GM21447 (cell line): Measurements from ENCODE around the gene INPPL1.

Experiments
- ATAC-seq: cut with Tn5 transposase; IDR thresholded peaks from one replicate; pipeline ENCODE4 v1.9.1; 2021; ENCODE audit not compliant: unreplicated experiment

Gene INPPL1

DNA sequence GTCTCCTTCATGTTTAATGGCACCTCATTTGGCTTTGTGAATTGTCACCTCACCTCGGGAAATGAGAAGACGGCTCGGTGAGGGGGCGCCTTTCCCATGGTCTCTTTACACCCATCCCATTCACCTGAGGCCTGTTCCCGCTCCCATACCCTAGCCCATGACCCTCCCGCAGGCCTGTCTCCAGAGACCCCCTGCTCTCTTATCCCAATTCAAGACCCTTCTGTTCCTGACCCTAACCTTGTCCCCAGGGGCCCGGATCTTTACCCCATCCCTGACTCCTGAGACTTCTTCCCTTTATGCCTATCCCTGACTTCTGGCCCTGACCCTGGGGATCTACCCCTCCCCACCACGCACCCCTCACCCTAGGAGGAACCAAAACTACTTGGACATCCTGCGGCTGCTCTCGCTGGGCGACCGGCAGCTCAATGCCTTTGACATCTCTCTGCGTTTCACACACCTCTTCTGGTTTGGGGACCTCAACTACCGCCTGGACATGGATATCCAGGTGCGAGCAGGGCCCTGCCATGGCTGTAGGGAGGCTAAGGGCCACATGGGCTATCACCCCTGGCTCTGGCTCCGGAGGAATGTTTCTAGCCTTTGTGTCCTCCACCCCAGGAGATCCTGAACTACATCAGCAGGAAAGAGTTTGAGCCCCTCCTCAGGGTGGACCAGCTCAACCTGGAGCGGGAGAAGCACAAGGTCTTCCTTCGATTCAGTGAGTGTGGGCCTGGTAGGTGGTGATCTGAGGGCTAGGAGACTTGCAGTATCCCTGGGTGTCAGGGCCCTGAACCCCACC, 7.9 kb downstream of the INPPL1 start:
- no peak for ATAC-seq

DNA sequence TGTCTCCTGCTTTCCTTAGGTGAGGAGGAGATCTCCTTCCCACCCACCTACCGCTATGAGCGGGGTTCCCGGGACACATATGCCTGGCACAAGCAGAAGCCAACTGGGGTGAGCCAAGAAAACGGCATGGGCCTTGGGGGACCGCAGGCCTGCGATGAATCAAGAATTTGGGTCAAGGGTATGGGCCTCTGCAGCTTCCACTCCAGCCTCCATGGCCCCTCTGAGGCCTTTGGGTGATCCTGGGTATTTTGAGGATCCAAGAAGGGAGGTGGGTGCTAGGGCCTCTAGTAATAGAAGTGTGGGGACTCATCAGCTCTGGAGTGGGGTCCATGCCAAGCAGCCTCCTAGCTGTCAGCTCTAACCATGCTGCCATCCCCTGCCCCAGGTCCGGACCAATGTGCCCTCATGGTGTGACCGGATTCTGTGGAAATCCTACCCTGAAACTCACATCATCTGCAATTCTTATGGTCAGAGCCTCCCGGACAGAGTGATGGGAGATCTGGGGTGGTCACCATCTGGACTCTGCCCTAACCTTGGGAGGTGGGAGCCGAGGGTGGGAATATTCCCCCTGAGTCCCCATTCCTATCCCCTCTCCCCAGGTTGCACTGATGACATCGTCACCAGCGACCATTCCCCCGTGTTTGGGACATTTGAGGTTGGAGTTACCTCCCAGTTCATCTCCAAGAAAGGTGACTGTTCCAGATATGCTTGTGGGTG, 8.6 kb downstream of the INPPL1 start:
- ATAC-seq = no peak

DNA sequence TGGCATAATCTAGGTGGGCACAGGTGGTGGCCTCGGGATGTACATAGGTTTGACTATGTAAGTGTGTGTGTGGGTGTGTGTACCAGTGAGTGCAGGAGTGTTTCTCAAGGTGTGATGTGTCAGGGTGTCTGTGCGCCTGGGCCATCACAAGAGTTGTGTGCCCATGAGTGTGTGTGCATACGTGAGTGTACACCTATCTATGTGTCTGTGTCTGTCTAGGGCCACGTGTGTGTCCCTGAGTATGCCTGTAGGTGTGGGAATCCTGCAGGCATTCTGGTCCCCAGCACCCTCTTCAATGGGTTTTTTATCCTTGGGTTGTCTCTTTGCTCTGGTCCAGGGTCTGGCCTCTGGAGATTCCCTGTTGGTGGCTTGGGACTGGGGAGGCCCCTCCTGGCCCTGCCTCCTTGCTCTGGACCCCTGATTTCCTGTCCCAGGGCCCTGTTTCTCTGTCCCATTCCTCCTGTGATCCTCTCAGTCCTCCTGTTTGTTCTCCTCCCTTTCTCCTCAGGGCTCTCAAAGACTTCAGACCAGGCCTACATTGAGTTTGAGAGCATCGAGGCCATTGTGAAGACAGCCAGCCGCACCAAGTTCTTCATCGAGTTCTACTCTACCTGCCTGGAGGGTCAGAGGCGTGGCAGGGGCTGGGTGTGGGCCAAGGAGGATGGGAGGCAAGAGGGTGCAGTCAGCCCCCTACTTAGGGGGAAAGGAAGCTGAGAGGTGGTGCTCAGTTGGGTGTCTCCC, 9.4 kb downstream of the INPPL1 start:
- ATAC-seq = no peak

DNA sequence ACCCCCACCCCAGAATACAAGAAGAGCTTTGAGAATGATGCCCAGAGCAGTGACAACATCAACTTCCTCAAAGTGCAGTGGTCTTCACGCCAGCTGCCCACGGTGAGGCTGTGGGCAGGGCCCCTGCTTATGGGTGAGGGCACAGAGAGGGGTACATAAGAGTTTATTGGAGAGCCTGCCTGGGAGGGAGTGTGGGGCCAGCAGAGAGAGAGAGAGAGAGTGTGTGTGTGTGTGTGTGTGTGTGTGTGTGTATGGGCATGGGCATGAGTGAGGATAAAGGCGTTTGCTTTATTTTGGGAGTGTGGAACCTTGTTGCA, 9.9 kb downstream of the INPPL1 start:
- ATAC-seq = no peak

DNA sequence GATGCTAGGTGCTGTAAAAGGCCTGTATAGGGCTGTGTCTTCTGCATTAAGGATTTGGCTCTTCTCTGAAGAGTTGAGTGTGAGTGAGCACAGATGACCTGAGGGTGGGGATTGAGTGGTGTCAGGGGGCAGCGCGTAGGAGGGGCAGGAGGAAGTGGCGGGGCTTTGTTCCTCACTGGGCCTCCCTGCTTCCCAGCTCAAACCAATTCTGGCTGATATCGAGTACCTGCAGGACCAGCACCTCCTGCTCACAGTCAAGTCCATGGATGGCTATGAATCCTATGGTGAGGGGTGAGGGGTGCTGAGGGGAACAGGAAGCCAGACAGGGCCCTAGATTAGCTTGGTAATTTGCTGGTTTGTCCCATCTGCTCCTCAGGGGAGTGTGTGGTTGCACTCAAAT, 10.4 kb downstream of the INPPL1 start:
- ATAC-seq = no peak

DNA sequence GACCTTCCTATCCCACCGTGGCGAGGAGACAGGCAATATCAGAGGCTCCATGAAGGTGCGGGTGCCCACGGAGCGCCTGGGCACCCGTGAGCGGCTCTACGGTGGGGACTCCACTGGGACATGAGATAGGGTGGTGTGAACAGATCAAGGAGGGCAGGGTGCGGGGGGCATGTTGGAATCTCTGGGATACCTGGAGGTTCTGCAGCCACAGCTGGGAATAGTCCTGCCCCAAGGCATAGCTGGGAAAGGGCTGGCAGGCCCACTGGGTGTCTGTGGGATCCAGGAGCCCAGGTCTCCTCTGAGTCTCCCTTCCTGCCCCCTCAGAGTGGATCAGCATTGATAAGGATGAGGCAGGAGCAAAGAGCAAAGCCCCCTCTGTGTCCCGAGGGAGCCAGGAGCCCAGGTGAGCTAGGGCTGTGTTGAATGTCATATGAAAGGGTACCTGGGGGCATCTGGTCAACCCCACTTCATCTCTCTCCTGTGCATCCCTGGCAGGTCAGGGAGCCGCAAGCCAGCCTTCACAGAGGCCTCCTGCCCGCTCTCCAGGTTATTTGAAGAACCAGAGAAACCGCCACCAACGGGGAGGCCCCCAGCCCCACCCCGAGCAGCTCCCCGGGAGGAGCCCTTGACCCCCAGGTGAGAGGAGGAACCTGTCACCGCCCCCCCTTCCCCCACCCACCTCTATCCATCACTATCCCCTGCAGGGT, 10.9 kb downstream of the INPPL1 start:
- ATAC-seq = no peak

DNA sequence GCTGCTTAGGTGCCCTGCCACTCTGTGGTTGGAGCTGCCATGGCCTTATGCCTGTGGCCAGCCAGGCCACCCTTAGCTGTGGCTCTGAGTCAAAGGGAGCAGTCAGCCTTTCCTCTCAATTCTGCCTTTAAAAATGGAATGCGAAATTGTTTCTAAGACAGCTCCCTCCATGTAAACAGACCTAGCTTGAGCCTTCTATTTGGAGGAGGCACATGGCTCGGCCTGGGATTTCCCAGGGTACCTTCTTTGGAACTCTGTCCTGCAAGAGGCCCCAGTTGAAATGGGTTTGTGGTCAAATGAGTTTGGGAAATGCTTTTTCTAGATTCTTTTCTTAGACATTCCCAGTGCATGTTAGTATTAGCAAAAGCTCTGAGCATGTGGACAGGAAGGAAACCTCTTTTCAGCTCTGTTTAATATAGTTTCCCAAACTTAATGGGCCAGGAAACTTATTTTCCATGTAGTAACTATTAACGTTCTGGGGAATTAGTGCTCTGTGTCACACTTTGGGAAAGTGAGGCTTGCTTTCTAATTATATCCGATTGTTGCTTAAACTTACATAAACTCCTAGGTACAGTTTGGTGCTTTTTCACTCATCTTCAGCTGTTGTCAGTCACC, 11.6 kb downstream of the INPPL1 start:
- no peak for ATAC-seq

DNA sequence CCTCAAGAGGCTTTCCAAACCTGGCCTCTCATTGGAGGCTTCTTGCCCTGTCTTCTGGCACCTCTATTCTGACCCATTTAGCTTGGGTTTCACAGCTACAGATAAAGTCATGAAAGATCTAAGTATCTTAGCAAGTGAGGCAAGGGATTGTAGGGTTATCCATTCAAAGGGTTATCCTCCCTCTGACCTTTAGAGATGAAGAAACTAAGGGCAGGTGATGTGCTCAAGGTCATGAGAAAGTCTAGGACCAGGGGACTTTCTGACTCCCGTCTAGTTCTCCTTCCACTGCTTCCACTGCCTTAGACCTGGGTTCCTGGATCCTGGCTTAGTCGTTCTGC, 12.2 kb downstream of the INPPL1 start:
- no peak for ATAC-seq

DNA sequence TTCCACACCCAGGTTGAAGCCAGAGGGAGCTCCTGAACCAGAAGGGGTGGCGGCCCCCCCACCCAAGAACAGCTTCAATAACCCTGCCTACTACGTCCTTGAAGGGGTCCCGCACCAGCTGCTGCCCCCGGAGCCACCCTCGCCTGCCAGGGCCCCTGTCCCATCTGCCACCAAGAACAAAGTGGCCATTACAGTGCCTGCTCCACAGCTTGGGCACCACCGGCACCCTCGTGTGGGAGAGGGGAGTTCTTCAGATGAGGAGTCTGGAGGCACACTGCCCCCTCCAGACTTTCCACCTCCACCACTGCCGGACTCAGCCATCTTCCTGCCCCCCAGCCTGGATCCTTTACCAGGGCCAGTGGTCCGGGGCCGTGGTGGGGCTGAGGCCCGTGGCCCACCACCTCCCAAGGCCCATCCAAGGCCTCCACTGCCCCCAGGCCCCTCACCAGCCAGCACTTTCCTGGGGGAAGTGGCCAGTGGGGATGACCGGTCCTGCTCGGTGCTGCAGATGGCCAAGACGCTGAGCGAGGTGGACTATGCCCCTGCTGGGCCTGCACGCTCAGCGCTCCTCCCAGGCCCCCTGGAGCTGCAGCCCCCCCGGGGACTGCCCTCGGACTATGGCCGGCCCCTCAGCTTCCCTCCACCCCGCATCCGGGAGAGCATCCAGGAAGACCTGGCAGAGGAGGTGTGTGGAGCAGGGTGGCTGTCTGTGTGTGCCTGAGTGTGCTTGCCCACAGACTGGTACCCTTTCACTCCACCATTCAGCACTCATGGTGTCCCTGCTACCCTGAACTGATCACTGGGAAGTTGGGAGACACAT, 12.8 kb downstream of the INPPL1 start:
- no peak for ATAC-seq

DNA sequence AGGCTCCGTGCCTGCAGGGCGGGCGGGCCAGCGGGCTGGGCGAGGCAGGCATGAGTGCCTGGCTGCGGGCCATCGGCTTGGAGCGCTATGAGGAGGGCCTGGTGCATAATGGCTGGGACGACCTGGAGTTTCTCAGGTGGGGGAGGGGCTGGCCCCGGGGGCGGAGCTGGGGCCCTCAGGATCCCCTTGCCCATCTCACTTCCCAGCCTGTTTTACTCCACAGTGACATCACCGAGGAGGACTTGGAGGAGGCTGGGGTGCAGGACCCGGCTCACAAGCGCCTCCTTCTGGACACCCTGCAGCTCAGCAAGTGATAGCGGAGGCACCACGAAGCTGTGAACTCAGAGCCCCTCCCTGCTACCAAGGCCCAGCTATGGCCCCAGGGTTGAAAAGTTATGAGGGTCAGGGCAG, 13.5 kb downstream of the INPPL1 start:
- ATAC-seq = no peak

DNA sequence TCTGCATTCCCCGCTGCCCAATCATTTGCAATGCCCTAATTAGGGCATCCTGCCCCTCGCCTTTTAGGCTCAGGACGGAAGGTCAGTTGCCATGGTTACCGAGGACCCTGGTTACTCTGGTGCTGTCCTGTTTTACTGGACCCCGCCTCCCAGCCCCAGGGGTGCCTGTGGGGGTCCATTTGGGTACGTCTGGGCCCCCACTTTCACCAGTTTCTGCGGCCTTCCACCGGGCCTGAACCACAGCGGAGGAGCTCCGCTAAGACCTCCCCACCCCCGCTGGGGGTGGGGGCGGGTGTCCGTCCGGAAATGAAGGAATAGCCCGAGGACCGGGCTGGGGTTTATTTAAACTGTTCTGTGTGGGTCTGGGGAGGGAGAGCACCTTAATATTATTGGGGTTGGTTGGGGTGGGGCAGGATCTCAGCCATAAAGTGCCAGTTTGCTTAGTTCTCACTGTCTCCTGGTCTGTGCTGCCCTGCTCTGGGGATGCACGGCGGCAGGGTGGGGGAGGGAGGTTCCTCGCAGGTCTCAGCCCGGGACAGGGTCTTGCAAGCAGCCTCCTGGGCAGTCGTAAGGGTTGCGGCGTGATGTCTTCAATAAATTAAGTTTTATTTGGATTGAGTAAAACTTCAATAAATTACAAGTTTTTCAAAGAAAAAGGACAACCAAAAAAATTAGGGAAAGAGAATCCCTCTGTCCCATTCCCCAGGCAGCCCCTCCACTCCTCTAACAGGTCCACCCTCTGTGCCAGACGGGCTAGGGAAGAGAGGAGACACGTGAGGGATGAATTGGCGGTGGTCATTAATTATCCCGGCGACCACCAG, 14.1 kb downstream of the INPPL1 start:
- no peak for ATAC-seq

DNA sequence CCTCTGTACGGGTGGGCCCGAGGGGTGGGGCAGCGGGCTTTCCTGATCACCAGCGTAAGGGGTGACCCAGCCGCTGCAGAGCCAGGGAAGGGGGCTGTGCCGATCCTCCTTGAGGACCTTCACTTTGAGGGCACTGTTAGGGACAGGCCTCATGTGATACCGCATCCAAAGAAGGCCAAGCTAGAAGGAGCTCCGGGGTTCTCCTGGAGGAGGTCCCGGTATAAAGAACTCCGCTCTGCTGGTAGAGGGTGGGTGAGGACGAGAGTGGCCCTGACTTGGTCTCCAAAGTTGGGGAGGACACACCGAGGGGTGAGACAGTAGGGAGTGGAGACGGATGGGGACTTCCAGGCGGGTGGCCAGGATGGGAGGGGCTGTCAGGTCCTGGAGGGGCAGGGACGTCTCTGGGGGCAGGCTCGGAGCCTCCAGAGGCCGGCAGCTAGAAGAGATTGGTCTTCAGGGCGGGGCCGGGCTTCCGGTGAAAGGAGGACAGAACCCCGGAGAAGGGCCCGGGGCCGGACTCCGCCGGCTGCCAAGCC, 14.8 kb downstream of the INPPL1 start:
- ATAC-seq = no peak

DNA sequence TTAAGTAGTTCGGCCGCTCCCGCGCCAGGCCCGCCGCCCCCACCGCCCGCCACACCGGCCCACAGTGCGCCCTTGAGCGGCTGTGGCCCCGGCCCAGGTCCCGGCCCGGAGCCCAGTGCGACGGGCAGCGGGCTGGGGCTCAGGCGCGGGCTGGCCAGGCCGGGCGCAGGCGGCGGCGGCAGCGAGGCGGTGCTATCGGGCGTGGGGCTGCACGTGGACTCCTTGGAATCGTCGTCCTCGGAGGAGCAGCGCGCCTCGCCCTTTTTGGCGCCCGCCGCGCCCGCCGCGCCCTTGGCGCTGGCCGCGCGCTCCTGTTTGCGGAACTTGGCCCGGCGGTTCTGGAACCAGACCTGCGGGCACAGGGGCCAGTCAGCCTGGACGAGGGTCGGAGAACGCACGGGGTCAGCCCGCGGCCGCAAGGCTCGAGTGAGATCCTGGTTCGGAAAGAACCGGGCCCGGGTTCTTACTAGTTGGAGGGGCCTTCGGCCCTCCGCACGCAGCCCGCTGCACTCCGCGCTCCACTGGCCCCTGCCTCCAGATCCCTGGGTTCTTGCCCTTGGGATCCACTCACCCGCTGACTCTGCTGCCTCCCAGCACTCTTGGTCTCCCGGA, 15.4 kb downstream of the INPPL1 start:
- ATAC-seq = no peak

DNA sequence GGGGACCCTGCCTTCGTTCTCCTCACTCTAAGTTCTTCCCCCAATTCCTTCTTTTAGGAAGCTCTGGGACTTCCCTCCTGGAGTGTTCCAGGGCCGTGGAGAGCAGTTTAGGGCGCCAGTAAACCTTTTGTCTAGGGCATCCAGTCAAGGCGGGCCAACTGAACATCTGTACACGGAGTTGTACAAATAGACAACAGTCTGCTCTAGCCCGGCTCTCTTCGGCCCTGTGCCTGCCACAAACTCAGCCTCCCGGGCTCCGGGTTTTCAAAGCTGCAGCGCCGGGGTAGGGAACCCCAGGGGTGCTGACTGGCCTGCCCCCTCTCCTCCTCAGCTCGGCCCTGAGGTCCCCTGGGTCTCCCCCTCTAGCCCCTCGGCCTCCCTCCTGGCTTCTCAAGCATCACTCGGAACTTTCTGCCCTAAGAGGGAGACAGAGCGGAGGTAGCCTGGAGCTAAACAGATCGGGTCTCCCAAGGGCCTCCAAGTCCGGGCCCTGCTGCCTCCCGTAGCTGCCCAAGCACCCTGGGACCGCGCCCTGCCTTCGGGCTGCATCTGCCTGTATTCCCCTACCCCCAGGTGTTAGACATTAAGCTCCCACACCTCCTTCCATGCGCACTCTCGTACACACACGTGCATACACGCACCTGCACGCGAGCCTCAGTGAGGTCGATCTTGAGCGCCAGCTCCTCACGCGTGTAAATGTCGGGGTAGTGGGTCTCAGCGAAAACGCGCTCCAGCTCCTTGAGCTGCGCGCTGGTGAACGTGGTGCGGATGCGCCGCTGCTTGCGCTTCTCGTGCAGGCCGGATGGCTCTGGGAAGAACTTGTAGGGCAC, 16.1 kb downstream of the INPPL1 start:
- no peak for ATAC-seq

DNA sequence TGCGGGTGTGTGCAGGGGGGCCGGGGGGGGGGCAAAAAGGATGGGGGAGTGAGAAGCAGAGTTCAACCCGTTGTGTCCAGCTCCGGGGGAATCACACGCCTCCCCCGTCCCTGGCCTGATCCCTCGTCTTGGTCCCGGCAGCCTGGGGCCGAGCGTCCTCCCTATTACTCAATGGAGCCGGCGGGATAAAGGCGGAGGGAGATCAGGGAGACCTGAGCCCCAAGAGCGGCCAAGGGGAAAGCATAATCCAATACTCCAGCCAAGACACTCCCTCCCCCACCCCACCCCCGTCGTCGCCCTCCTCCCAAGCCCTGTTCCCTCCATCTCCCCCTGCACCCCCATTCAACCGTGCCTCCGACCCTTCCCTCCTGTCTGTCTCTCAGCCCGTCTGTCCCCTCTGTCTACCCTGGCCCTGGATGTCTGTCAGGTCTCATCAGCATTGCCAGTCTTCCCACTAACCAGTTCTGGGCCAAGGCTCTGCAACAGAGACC, 16.8 kb downstream of the INPPL1 start:
- no peak for ATAC-seq

DNA sequence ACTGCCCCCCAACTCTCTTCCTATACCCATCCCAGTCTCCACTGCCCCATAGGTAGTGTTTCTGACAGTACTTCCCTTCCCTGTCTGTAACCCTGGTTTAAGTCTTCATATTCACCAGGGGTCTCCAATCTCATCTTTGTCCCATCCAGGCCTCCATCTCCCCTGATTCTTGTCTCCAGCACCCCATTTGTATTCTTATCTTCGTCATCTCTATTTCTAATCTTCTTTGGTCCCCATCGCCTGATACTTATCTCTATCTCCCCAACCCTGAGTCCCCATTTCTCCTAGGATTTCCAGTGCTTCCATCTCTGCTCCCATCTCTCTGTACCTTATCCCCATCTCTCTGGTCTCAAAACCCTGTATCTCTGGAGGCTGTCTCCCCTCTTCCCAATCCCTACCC, 17.6 kb downstream of the INPPL1 start:
- ATAC-seq = no peak

DNA sequence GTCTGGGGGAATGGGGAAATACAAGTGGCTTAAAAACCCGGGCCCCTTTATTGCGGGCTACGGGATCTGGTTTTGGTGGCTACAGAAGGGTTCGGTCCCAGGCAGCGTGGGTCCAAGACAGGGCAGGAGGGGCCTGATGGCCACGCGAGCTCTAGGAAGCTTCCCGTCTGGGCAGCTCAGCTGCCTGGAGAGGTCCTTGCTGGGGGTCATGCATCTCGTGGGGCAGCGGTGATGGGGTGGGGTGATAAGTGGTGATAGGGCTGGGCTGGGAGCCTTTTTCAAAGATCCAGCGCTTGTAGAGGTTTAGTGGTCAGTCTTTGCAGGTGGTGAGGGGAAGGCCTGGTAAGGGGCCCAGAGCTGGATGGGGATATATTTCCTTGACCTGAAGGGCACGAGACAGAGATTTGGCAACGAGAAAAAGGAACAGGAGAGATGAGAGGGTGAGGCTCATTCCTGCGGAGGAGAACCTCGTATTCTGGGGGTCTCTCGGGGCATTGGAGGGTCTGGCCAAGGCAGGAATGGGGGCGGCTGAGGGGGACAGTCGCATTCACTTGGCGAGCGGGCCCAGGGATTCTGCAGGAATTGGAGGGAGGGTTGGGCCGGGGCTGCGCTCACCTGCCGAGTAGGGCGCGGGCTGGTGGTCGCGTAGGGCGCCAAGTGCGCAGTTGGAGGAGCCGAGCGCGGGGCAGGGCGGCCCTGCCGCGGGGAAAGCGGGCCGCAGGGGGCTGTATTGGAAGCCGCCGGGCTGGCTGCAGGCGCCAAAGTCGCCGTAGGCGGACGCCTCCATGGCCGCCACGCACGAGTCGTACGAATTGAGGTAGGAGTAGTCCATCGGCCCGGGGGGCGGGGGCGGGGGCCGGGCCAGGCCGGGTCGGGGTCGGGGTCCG, 18.8 kb downstream of the INPPL1 start:
- no peak for ATAC-seq
